Neural cell (in vitro differentiated cells): ENCODE data around the gene APOBEC2. TPM values are rescaled to one million over a fixed set of nuclear protein-coding genes. Genes with fewer than 3 reads are reported as not detected.

Source experiments
- H2AFZ ChIP-seq: fragments of 200-600, 300-800 bp; sonication (generic), shearing (Covaris generic); 2 replicates; pipeline ENCODE4 v1.6.0; 2014; ENCODE audit warnings: low read depth, mild to moderate bottlenecking, antibody characterized with exemption, low read length, moderate library complexity
- H3F3A ChIP-seq: fragments of 200-600 bp; shearing (Covaris generic); 2 replicates; pipeline ENCODE4 v1.6.1; 2016; ENCODE audit warnings: mild to moderate bottlenecking, moderate library complexity, mixed read lengths, antibody characterized with exemption, low read length; ENCODE audit not compliant: insufficient read depth, poor library complexity, severe bottlenecking
- H3K27ac ChIP-seq: fragments of 200-600, 300-800 bp; sonication (generic), shearing (Covaris generic); 2 replicates; pipeline ENCODE4 v1.5.1; 2014; ENCODE audit warnings: mild to moderate bottlenecking, low read length, moderate library complexity
- H3K27me3 ChIP-seq: fragments of 300-800, 200-600 bp; sonication (generic), shearing (Covaris generic); 2 replicates; pipeline ENCODE4 v1.6.0; 2014; ENCODE audit warnings: mild to moderate bottlenecking, low read depth, low read length, moderate library complexity; ENCODE audit not compliant: insufficient read depth
- H3K36me3 ChIP-seq: fragments of 300-800, 200-600 bp; sonication (generic), shearing (Covaris generic); 2 replicates; pipeline ENCODE4 v1.5.1; 2014; ENCODE audit warnings: mild to moderate bottlenecking, antibody characterized with exemption, low read length, moderate library complexity; ENCODE audit not compliant: insufficient read depth
- H3K4me2 ChIP-seq: fragments of 300-800, 200-600 bp; sonication (generic), shearing (Covaris generic); 2 replicates; pipeline ENCODE4 v1.6.0; 2014; ENCODE audit warnings: mild to moderate bottlenecking, low read length
- H3K4me3 ChIP-seq: fragments of 300-800, 200-600 bp; sonication (generic), shearing (Covaris generic); 2 replicates; pipeline ENCODE4 v1.5.1; 2014; ENCODE audit warnings: mild to moderate bottlenecking, low read length, moderate library complexity
- H3K79me2 ChIP-seq: fragments of 200-600 bp; shearing (Covaris generic); replicated peaks from 2 replicates; pipeline ENCODE4 v1.6.0; 2014; ENCODE audit warnings: mild to moderate bottlenecking, low read length, moderate library complexity; ENCODE audit not compliant: insufficient read depth
- H3K9ac ChIP-seq: fragments of 300-800, 200-600 bp; sonication (generic), shearing (Covaris generic); 2 replicates; pipeline ENCODE4 v1.6.1; 2016; ENCODE audit warnings: mild to moderate bottlenecking, low read length, mixed read lengths
- H3K9me2 ChIP-seq: fragments of 200-600 bp; shearing (Covaris generic); 2 replicates; pipeline ENCODE4 v1.6.1; 2016; ENCODE audit warnings: mild to moderate bottlenecking, low read length, mixed read lengths; ENCODE audit not compliant: insufficient read depth
- H3K9me3 ChIP-seq: fragments of 200-600, 300-800 bp; sonication (generic), shearing (Covaris generic); 2 replicates; pipeline ENCODE4 v1.6.1; 2016; ENCODE audit warnings: mild to moderate bottlenecking, mixed run types, low read length, moderate library complexity, mixed read lengths
- H4K20me1 ChIP-seq: fragments of 200-600 bp; shearing (Covaris generic); 2 replicates; pipeline ENCODE4 v1.6.1; 2016; ENCODE audit warnings: mild to moderate bottlenecking, mixed run types; ENCODE audit not compliant: insufficient read depth
- CTCF ChIP-seq: fragments of 450-650 bp; IDR thresholded peaks from 2 replicates; pipeline ENCODE4 v1.5.1; 2014; ENCODE audit warnings: antibody characterized with exemption, mild to moderate bottlenecking, moderate library complexity; ENCODE audit not compliant: poor library complexity, severe bottlenecking
- EP300 ChIP-seq: fragments of 450-650 bp; conservative IDR thresholded peaks from 2 replicates; pipeline ENCODE4 v1.6.1; 2014; ENCODE audit warnings: antibody characterized with exemption, mild to moderate bottlenecking, moderate library complexity; ENCODE audit not compliant: poor library complexity, severe bottlenecking
- EZH2 ChIP-seq: fragments of 200-600, 300-800 bp; shearing (Covaris generic), sonication (generic); IDR thresholded peaks from 2 replicates; pipeline ENCODE4 v1.6.1; 2014; ENCODE audit warnings: antibody characterized with exemption, low read length, borderline replicate concordance, mild to moderate bottlenecking; ENCODE audit not compliant: insufficient read depth, poor library complexity, severe bottlenecking
- MXI1 ChIP-seq: fragments of 450-650 bp; conservative IDR thresholded peaks from 2 replicates; pipeline ENCODE4 v1.6.1; 2014; ENCODE audit warnings: antibody characterized with exemption, mild to moderate bottlenecking; ENCODE audit not compliant: poor library complexity, severe bottlenecking
- POLR2AphosphoS5 ChIP-seq: IDR thresholded peaks from 2 replicates; pipeline ENCODE4 v1.6.1; 2012
- RAD21 ChIP-seq: fragments of 450-650 bp; conservative IDR thresholded peaks from 2 replicates; pipeline ENCODE4 v1.6.1; 2014; ENCODE audit warnings: antibody characterized with exemption, mild to moderate bottlenecking, moderate library complexity
- REST ChIP-seq: IDR thresholded peaks from 2 replicates; pipeline ENCODE4 v1.6.1; 2012; ENCODE audit warnings: borderline replicate concordance
- SMC3 ChIP-seq: fragments of 450-650 bp; conservative IDR thresholded peaks from 2 replicates; pipeline ENCODE4 v1.6.1; 2014; ENCODE audit warnings: antibody characterized with exemption, mild to moderate bottlenecking, moderate library complexity; ENCODE audit not compliant: poor library complexity
- TAF1 ChIP-seq: IDR thresholded peaks from 2 replicates; pipeline ENCODE4 v1.6.1; 2012; ENCODE audit warnings: low read depth
- polyA plus RNA-seq: library from polyadenylated mRNA; depleted of rRNA; stranded (reverse); fragments of >200 nt; gene quantifications from 2 replicates; pipeline ENCODE4 v1.2.3, GENCODE V29; 2014

Gene APOBEC2
- polyA plus RNA-seq, 1 donor from 2014 or later, result not detected

- H3K4me2 ChIP-seq, result no peak overlapping the region
- no peaks in the 10 kb centered on the region for H3K9me3 ChIP-seq
- no peak overlapping the region for H3K9ac ChIP-seq
- H3K36me3 ChIP-seq, result peaks cover 5% of the 10 kb centered on the region
- no peaks in the 10 kb centered on the region for H4K20me1 ChIP-seq
- no peaks in the 10 kb centered on the region for H3F3A ChIP-seq
- no peaks in the 10 kb centered on the region for H3K9me2 ChIP-seq
- no peak overlapping the region for H2AFZ ChIP-seq
- H3K27me3 ChIP-seq, result no peaks in the 10 kb centered on the region
- no peak overlapping the region for H3K27ac ChIP-seq
- H3K4me3 ChIP-seq, result no peak overlapping the region
- TF ChIP-seq RAD21 (no peak), MXI1 (no peak), EP300 (no peak), POLR2AphosphoS5 (no peak), CTCF (no peak), TAF1 (no peak), EZH2 (no peak), REST (no peak), SMC3 (no peak)
- no peaks in the 10 kb centered on the region for H3K79me2 ChIP-seq
These were observed 47.9 kb downstream of the APOBEC2 start for GRCh38 chr6:41100871-41101287.

GRCh38 chr6:41103847-41104246, 50.8 kb downstream of the APOBEC2 start:
- Histone ChIP-seq H3K9me3 (no peaks in the 10 kb centered on the region), H3K9me2 (no peaks in the 10 kb centered on the region), H3K79me2 (no peaks in the 10 kb centered on the region), H3K4me3 (no peak overlapping the region), H4K20me1 (no peaks in the 10 kb centered on the region), H3K9ac (no peak overlapping the region), H3F3A (no peaks in the 10 kb centered on the region), H3K36me3 (no peaks in the 10 kb centered on the region), H3K27ac (no peak overlapping the region), H2AFZ (no peak overlapping the region), H3K4me2 (no peak overlapping the region), H3K27me3 (no peaks in the 10 kb centered on the region)
- no peak for TF ChIP-seq RAD21

- no peak overlapping the region for H3K4me3 ChIP-seq
- no peak overlapping the region for H2AFZ ChIP-seq
- no peaks in the 10 kb centered on the region for H3K9me2 ChIP-seq
These were observed 58.0 kb downstream of the APOBEC2 start for GRCh38 chr6:41111017-41111416.

More at GRCh38 chr6:41111017-41111416, 58.0 kb downstream of the APOBEC2 start:
- TF ChIP-seq TAF1 (no peak), RAD21 (no peak), SMC3 (no peak), CTCF (no peak), POLR2AphosphoS5 (no peak), EZH2 (no peak), MXI1 (no peak), EP300 (no peak), REST (no peak)
- no peaks in the 10 kb centered on the region for H3K36me3 ChIP-seq
- no peaks in the 10 kb centered on the region for H3K79me2 ChIP-seq
- H4K20me1 ChIP-seq, result no peaks in the 10 kb centered on the region
- no peaks in the 10 kb centered on the region for H3F3A ChIP-seq
- H3K4me2 ChIP-seq, result no peak overlapping the region
- H3K9me3 ChIP-seq, result no peaks in the 10 kb centered on the region
- no peak overlapping the region for H3K27ac ChIP-seq
- H3K9ac ChIP-seq, result no peak overlapping the region
- H3K27me3 ChIP-seq, result no peaks in the 10 kb centered on the region
